H1 (cell line): ENCODE data around the gene RFX3. TPM values are rescaled to one million over a fixed set of nuclear protein-coding genes. Genes with fewer than 3 reads are reported as not detected.

Experiments used
- CTCF ChIA-PET: fragments of 300-600 bp; sonication (Branson Sonifier 250); formaldehyde crosslinking; loops from one replicate; lab custom pipeline; 2021; ENCODE audit not compliant: partially characterized antibody; lab: Charles Lee
- POLR2A ChIA-PET: fragments of 300-600 bp; sonication (Branson Sonifier 250); formaldehyde crosslinking; loops from one replicate; lab custom pipeline; 2021; ENCODE audit warnings: inconsistent platforms; ENCODE audit not compliant: partially characterized antibody; lab: Charles Lee
- DNase-seq, 2 experiments: peaks; one replicate each; pipeline versions ENCODE4 v3.0.0 to v3.0.0-alpha.2; 2010 to 2022; ENCODE audit warnings: low spot score in 2 of 2, low read depth in 1 of 2, mixed read lengths in 1 of 2
- FAIRE-seq: peaks from 2 replicates; lab custom pipeline; 2011; peaks lifted over from hg19 to GRCh38; lab: Jason Lieb, UNC
- H2AFZ ChIP-seq: 2 replicates; pipeline ENCODE4 v1.8.1; 2012; ENCODE audit warnings: low read length, inconsistent platforms
- H2AK5ac ChIP-seq: 2 replicates; pipeline ENCODE4 v1.6.1; 2013; ENCODE audit warnings: low read depth, low read length
- H2BK120ac ChIP-seq: replicated peaks from 2 replicates; pipeline ENCODE3; 2013; ENCODE audit warnings: low read depth, low read length, inconsistent platforms
- H2BK12ac ChIP-seq: 2 replicates; pipeline ENCODE4 v1.6.1; 2013; ENCODE audit warnings: low read depth, low read length
- H2BK15ac ChIP-seq: 2 replicates; pipeline ENCODE4 v1.6.1; 2013; ENCODE audit warnings: low read length
- H2BK20ac ChIP-seq: 2 replicates; pipeline ENCODE4 v1.6.1; 2013; ENCODE audit warnings: low read length
- H2BK5ac ChIP-seq: 2 replicates; pipeline ENCODE4 v1.6.1; 2013; ENCODE audit warnings: low read depth, low read length
- H3K14ac ChIP-seq: 2 replicates; pipeline ENCODE4 v1.6.1; 2013; ENCODE audit warnings: inconsistent platforms; ENCODE audit not compliant: insufficient read length
- H3K18ac ChIP-seq: 2 replicates; pipeline ENCODE4 v1.6.1; 2013; ENCODE audit warnings: low read length; ENCODE audit errors: extremely low read depth
- H3K23ac ChIP-seq: 2 replicates; pipeline ENCODE4 v1.6.1; 2013; ENCODE audit warnings: inconsistent platforms; ENCODE audit not compliant: insufficient read length
- H3K23me2 ChIP-seq: 2 replicates; pipeline ENCODE4 v1.6.1; 2013; ENCODE audit warnings: low read depth, low read length
- H3K27ac ChIP-seq: 2 replicates; pipeline ENCODE4 v1.6.1; 2011; ENCODE audit warnings: low read depth, low read length, inconsistent platforms
- H3K27me3 ChIP-seq, 4 experiments: replicated peaks in 1 of 4; 1 replicate in 1 of 4; 2 replicates in 3 of 4; pipeline versions ENCODE4 v1.6.1 to v1.8.1; 2011 to 2013; ENCODE audit warnings: low read length in 3 of 4, mild to moderate bottlenecking in 3 of 4, inconsistent platforms in 2 of 4, mixed read lengths in 2 of 4, moderate library complexity in 1 of 4; ENCODE audit not compliant: control insufficient read depth in 3 of 4, insufficient read depth in 3 of 4; ENCODE audit errors: extremely low read depth in 1 of 4
- H3K36me3 ChIP-seq, 4 experiments: 2 replicates each; pipeline versions ENCODE4 v1.6.1 to v1.8.1; 2011 to 2013; ENCODE audit warnings: mild to moderate bottlenecking in 4 of 4, low read length in 3 of 4, moderate library complexity in 2 of 4, control low read depth in 1 of 4, inconsistent platforms in 1 of 4; ENCODE audit not compliant: insufficient read depth in 4 of 4, control insufficient read depth in 2 of 4
- H3K4ac ChIP-seq: replicated peaks from 2 replicates; pipeline ENCODE3; 2013; ENCODE audit warnings: low read length, low read depth, mixed read lengths, inconsistent platforms; ENCODE audit not compliant: insufficient read length
- H3K4me1 ChIP-seq, 4 experiments: replicated peaks in 1 of 4; 1 replicate in 1 of 4; 2 replicates in 3 of 4; pipeline versions ENCODE4 v1.6.1 to v1.8.1; 2011 to 2013; ENCODE audit warnings: low read length in 3 of 4, inconsistent platforms in 2 of 4, mixed read lengths in 1 of 4; ENCODE audit not compliant: insufficient read depth in 4 of 4, control insufficient read depth in 3 of 4
- H3K4me2 ChIP-seq, 2 experiments: 2 replicates each; pipeline versions ENCODE4 v1.6.1 to v1.8.1; 2011 to 2013; ENCODE audit warnings: low read depth in 2 of 2, low read length in 2 of 2, control low read depth in 1 of 2, inconsistent platforms in 1 of 2, mild to moderate bottlenecking in 1 of 2; ENCODE audit not compliant: insufficient read depth in 1 of 2
- H3K4me3 ChIP-seq, 4 experiments: fragments of 200-600, 300-600 bp in 1 of 4; sonication (generic), shearing (Covaris generic), sonication (Bioruptor Twin) in 1 of 4; 2 replicates each; pipeline versions ENCODE4 v1.5.1 to v1.8.1; 2011 to 2016; ENCODE audit warnings: low read length in 4 of 4, low read depth in 3 of 4, control low read depth in 2 of 4, inconsistent platforms in 2 of 4, mild to moderate bottlenecking in 2 of 4, mixed read lengths in 1 of 4, moderate library complexity in 1 of 4; ENCODE audit not compliant: insufficient read depth in 2 of 4; ENCODE audit errors: extremely low read depth in 1 of 4
- H3K56ac ChIP-seq: replicated peaks from 2 replicates; pipeline ENCODE3; 2013; ENCODE audit warnings: low read depth, mild to moderate bottlenecking, mixed read lengths, low read length, inconsistent platforms; ENCODE audit not compliant: insufficient read length
- H3K79me1 ChIP-seq: 2 replicates; pipeline ENCODE4 v1.6.1; 2013; ENCODE audit warnings: low read depth, low read length, control low read depth
- H3K79me2 ChIP-seq, 2 experiments: 2 replicates each; pipeline versions ENCODE4 v1.6.1 to v1.8.1; 2012 to 2013; ENCODE audit warnings: low read length in 2 of 2, mild to moderate bottlenecking in 2 of 2, inconsistent platforms in 1 of 2; ENCODE audit not compliant: insufficient read depth in 2 of 2, control insufficient read depth in 1 of 2
- H3K9ac ChIP-seq, 4 experiments: replicated peaks in 1 of 4; 1 replicate in 1 of 4; 2 replicates in 3 of 4; pipeline versions ENCODE4 v1.6.1 to v1.8.1; 2011 to 2013; ENCODE audit warnings: low read depth in 3 of 4, low read length in 3 of 4, control low read depth in 2 of 4, mild to moderate bottlenecking in 2 of 4, moderate library complexity in 2 of 4, inconsistent platforms in 1 of 4; ENCODE audit errors: extremely low read depth in 1 of 4
- H3K9me3 ChIP-seq, 2 experiments: 2 replicates each; pipeline versions ENCODE4 v1.6.1 to v1.8.1; 2012 to 2013; ENCODE audit warnings: mild to moderate bottlenecking in 2 of 2, moderate library complexity in 2 of 2, control low read depth in 1 of 2, inconsistent platforms in 1 of 2, low read depth in 1 of 2, low read length in 1 of 2, mixed read lengths in 1 of 2; ENCODE audit not compliant: insufficient read depth in 2 of 2
- H4K20me1 ChIP-seq, 2 experiments: replicated peaks in 1 of 2; 2 replicates each; pipeline versions ENCODE3 to v1.8.1; 2011 to 2013; ENCODE audit warnings: inconsistent platforms in 2 of 2, low read length in 2 of 2, mild to moderate bottlenecking in 1 of 2; ENCODE audit not compliant: insufficient read depth in 2 of 2, control insufficient read depth in 1 of 2
- H4K5ac ChIP-seq: 2 replicates; pipeline ENCODE4 v1.6.1; 2013; ENCODE audit warnings: low read length, low read depth, mixed read lengths, inconsistent platforms; ENCODE audit not compliant: insufficient read length
- H4K8ac ChIP-seq: 2 replicates; pipeline ENCODE4 v1.8.0; 2013; ENCODE audit warnings: mild to moderate bottlenecking, moderate library complexity, low read length, inconsistent platforms; ENCODE audit not compliant: insufficient read depth; ENCODE audit errors: extremely low read depth
- H4K91ac ChIP-seq: replicated peaks from 2 replicates; pipeline ENCODE3; 2013; ENCODE audit warnings: low read length, mixed read lengths, inconsistent platforms; ENCODE audit not compliant: insufficient read length
- SIN3A ChIP-seq, 2 experiments: IDR thresholded peaks in 1 of 2; conservative IDR thresholded peaks in 1 of 2; 2 replicates each; pipeline ENCODE4 v1.6.1; 2011 to 2012; ENCODE audit warnings: low read length in 2 of 2, improper control_type of control experiment in 1 of 2, low read depth in 1 of 2, mild to moderate bottlenecking in 1 of 2
- polyA plus RNA-seq, 7 experiments: library from polyadenylated mRNA; depleted of rRNA in 3 of 7; stranded (reverse) in 5 of 7; unstranded in 2 of 7; fragments of >200 nt in 5 of 7; fragments of 200-250 nt in 2 of 7; gene quantifications; 1 replicate in 5 of 7; 2 replicates in 1 of 7; 4 replicates in 1 of 7; pipeline versions ENCODE4 v1.2.1 to v1.2.3, GENCODE V29; 2011 to 2013; ENCODE audit warnings: missing spikeins in 2 of 7, mixed read lengths in 2 of 7
- total RNA-seq: library from RNA; stranded (reverse); fragmentation: NEBNext Ultra II Directional; extraction: Animal tissue kit (Norgen Biotek cat#: 25700); gene quantifications from 2 replicates; pipeline ENCODE4 v1.2.1, GENCODE V29; 2021

The RFX3 gene
- total and polyA plus RNA-seq, 2 of the 8 experiments (the other 6 are each of a cell fraction or from before 2014, with no cell fraction given) = 4.9 to 22.6 TPM

- Histone ChIP-seq H3K14ac (no peak overlapping the region), H2BK20ac (no peak overlapping the region), H2BK5ac (no peak overlapping the region), H3K9ac (no peak overlapping the region), H3K27ac (no peak overlapping the region), H3K4me3 (no peak overlapping the region), H2AK5ac (no peak overlapping the region), H3K36me3 (peaks cover 0 to 4% (median 2%) of the 10 kb centered on the region in 4 experiments; a peak in 3 of 8 replicates), H3K4ac (no peak overlapping the region), H3K23ac (no peak overlapping the region), H3K4me1 (peaks cover 0 to 7% (median 5%) of the 10 kb centered on the region in 4 experiments; a peak in 3 of 7 replicates), H3K27me3 (no peaks in the 10 kb centered on the region), H3K23me2 (no peaks in the 10 kb centered on the region), H2BK120ac (no peak overlapping the region), H3K79me1 (no peaks in the 10 kb centered on the region), H3K18ac (no peak overlapping the region), H2BK12ac (no peak overlapping the region), H3K4me2 (no peak overlapping the region), H2BK15ac (no peak overlapping the region), H3K56ac (no peak overlapping the region), H4K20me1 (no peaks in the 10 kb centered on the region), H4K8ac (no peak overlapping the region), H4K91ac (no peak overlapping the region), H2AFZ (no peak overlapping the region), H3K9me3 (no peaks in the 10 kb centered on the region), H4K5ac (no peak overlapping the region), H3K79me2 (no peaks in the 10 kb centered on the region)
- no peak for FAIRE-seq
- CTCF ChIA-PET = interaction anchor here (0.6 kb wide), 1 partner anchor 67 kb away, joined by 3 read pairs; no protein-coding TSS in a partner anchor
- POLR2A ChIA-PET = no interaction called here
- DNase-seq = no peak
- no peak for TF ChIP-seq SIN3A (conservative IDR thresholded peaks at IDR 0.05 in 1 of 2, IDR thresholded peaks at IDR 0.05 in 1 of 2; ENCODE audit: low read depth in 1 of 2, low read length in 2 of 2)
Observed at GRCh38 chr9:3292311-3292710, 233.5 kb downstream of the RFX3 start.
